Colon (tissue), 2 donors: ENCODE data around the gene BPGM.

Experiments used
- FAIRE-seq: peaks from 2 replicates; lab custom pipeline; 2012; peaks lifted over from hg19 to GRCh38; lab: Jason Lieb, UNC
- donor health status: control.
- donor health status: control.

BPGM gene

GRCh38 chr7:134697205-134697886, 50.7 kb downstream of the BPGM start:
- FAIRE-seq: no peak

GRCh38 chr7:134698481-134698880, 51.8 kb downstream of the BPGM start:
- no peak for FAIRE-seq

DNA sequence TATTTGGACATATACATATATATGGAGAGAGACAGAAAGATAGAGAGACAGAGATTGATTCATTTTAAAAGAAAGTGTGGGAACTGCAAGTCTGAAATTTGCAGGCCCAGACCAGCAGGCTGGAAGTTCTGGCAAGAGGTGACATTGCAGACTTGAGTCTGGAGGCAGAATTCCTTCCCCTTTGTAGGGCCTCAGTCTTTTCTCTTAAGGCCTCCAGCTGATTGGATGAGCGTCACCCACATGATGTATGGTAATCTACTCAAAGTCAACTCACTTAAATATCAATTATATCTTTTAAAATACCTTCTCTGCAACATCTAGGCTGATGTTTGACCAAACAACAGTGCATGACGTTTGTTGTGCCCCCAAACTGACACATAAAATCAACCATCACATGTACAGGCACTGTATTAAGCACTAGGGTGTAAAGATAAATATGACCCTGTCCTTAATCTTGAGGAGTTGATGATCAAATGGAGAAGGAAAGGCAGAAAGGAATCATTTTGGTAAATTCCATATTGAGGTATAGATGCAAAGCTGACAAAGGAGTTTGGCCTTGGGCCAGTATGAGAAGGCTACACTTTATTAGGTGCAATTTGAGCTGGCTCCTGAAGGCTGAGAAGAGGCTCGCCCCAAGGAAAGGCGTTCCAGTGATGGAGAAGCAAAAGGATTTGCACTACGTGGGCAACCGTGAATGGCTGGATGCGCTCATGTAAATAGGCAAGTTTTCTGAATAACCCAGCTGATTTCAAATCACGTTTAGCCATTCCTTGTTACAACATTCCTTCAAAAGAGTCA, 52.6 kb downstream of the BPGM start:
- no peak for FAIRE-seq

DNA sequence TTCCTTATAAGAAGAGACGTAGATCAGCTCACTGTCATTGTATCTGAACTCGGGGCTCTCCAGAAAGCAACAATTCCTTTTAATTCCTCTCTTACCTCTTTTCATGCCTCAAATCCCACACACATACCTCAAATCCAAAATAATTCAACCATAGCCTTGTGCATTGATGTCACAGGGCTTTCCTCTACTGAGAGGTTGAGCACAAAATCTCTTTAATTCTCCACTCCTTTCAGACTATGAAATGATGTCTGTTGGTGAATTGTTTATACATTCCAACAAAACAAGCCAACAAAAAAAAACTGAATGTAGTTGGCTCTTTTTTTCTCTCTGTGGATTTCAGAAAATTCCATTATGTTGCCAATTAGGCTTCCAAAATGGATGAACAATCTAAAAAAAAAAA, 53.2 kb downstream of the BPGM start:
- no peak for FAIRE-seq

GRCh38 chr7:134701272-134701671, 54.6 kb downstream of the BPGM start:
- FAIRE-seq: no peak

- FAIRE-seq: no peak
These were observed 56.0 kb downstream of the BPGM start for GRCh38 chr7:134702366-134703240.

DNA sequence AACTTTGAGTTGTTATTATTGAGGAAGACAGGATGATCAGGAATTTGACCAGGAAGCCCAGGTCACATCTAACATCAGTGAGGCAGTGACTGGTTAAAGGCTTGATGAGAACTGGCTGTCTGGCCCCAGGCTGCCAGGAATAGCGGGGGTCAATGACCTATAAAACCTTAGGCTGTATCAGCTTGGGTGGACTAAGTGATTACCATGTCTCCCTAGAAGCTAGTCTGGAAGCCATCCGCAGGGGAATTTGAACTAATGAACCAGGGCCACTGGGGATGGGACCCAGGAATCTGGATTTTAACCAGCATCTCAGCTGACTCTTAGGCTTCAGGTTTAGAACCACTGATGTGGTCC, 56.6 kb downstream of the BPGM start:
- FAIRE-seq: no peak

DNA sequence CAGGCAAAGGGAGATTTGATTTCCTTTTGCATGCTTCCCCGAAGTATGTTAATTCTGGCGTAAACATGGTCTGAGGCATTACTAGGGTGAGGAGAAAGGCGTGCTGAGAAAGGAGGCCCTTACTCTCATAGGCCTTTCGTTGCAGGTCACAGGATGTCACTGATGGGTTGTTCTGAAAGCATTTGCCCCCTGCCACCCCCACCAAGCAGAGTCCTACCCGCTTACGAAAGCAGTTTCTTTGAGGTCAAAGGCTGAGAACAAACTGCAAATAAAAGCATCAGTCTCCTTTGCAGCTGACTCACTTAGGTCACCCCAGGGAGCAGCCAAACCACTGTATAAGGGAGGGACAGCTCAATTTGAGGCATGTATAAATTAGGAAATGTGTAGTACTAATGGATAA, 57.1 kb downstream of the BPGM start:
- FAIRE-seq: no peak

DNA sequence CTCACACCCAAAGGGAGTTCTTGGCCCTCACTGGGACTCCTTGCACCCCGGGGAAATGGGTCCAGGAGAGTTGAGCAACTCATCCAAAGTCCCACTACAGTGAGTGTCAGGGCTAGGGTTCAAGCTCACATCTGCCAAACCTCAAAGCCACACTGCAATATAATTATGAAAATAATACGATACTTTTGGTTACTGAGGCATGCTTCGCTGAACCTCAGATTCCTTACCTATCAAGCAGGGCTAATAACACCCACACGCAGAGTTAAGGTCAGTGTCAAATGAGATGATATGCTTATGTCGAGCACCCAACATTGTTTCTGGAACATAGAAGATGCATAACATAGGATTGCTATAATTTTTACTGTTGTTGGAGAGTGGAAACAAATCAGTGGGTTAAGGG, 58.2 kb downstream of the BPGM start:
- no peak for FAIRE-seq

- no peak for FAIRE-seq
These were observed 59.1 kb downstream of the BPGM start for GRCh38 chr7:134705716-134706115.

DNA sequence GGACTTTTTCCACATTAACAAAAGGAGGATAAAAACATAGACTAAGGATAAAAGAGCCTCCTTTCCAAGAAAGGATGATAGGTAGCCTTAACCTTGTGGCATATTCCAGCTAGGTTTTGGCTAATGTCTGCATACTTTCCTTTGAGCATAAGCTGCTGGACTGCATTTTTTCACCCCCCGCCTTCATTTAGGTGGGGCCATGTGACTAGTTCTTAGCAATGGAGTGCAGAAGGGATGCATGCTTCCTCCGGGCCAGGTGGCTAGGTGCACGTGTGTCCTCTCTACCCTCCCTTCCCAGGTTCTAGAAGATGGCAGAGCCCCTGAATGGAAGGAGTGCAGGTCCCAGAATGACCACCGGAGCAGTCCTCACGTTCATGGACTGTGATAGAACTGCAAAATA, 59.8 kb downstream of the BPGM start:
- no peak for FAIRE-seq

DNA sequence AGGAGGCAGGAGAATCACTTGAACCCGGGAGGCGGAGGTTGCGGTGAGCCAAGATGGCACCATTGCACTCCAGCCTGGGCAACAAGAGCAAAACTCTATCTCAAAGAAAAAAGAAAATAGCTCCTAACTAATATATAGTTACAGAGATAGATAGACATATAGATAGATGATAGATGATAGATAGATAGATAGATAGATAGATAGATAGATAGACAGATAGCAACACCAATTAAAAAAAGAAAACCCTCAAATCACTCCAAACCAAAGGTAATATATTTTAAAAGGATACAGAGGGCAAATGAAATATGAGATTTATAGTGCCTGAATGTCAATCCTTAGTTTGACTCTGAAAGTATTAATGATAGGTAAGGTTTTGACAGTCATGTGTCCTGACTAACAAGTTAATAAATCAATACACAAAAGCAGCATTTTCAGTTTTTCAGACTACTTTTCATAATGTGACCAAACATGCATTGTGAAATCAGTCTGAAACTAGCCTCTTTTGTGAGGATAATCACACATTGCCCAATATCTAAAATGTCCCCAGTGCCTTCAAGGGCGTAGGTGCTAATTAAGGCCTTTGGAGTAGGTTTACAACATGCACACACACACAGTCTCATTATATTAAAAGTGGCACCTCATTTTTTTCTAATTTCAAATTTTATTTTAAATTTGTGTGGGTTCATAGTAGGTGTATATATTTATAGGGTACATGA, 61.2 kb downstream of the BPGM start:
- no peak for FAIRE-seq

GRCh38 chr7:134708692-134709091, 62.0 kb downstream of the BPGM start:
- no peak for FAIRE-seq

- no peak for FAIRE-seq
These were observed 62.5 kb downstream of the BPGM start for GRCh38 chr7:134709197-134709596.

DNA sequence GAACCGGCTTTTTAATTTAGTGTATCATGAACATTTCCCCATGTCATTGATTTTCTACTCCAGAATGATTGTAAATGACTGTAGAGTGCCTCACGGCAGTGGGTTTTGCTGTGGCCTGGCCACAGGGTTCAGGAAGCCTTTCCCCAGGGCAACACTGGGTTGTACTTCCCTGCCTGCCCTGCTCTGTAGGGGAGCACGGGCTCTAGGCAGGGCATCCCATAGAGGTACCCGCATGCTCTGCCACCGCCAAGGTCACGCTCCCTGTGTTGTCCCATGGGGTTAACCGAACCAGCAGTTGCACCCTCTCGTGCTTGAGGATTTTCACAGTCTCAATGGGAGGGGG, 63.8 kb downstream of the BPGM start:
- FAIRE-seq: no peak

DNA sequence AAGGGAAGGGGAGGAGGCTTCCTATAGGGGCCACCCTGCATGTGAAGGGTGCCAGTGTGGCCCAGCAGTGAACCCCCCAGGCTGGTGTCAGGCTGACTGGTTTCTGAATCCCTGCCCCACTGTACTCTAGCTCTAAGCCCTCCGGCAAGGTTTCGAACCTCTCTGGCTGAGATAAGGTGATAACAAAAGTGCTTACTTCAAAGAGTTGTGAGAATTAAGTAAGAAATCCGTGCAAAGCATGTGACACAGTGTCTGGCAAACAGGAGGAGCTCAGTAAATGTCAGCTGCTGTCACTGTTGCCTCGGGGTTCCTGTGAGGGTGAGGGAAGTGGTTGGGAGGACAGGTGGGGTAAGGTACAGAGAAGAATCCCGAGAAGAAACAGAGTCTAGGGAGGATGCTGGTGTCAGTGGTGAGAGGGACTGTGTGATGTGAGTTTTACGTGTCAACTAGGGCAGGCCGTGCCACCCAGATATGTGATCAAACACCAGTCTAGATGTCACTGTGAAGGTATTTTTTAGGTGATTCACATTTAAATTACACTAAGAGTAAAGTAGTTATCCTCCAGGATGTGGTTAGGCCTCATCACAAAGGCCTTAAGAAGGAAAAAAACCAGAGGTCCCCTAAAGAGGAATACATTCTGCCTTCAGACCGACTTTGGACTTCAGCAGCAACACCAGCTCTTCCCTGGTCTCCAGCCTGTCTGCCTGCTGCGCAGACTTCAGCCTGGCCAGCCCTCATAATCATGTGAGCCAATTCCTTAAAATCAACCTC, 64.4 kb downstream of the BPGM start:
- no peak for FAIRE-seq

DNA sequence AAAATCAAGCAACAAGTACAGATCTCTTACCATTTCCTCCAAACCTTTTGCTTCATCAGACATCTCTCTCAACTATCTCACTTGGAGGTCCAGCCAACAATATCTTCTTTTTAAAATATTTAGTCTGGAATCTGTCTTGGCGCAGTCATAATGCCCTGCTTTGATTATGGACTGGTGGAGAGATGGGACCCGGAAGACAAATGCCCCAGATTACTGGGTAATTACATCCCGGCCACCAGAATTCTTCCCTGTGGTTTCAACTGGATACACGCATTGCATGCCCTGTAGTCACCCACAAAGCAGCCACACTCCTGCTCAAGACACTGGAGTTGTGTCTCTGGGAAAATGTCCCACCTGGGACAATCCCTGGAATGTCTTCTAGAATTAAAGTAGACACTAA, 65.5 kb downstream of the BPGM start:
- FAIRE-seq: no peak

GRCh38 chr7:134714470-134715205, 68.0 kb downstream of the BPGM start:
- FAIRE-seq: no peak

DNA sequence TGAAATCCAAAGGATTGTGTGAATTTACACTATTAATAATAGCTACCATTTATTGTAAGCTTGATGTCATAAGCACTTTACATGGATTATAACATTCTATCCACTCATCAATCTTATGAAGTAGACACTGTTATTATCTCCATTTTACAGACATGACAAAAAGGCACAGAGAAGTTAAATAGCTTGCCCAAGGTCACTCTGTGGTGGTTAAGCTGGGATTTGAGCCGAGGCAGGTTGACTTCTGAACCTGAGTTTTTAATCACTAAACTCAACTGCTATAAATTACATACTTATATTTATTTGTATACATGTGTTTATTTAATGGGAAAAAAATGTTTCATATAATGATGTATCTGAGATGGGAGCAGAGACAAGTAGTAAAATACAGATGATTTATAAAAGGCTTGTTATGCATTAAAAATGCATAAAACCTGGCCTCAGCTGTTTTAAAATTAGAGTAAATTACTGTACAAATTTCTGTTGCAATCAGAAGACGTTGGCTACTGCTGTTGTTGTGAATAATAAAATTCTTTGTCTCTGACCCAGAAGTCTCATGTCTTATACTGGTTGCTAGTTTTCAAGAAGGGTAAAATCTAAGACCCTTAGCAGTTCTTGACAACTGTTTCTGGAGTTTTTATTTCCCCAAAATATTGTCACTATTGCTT, 71.7 kb downstream of the BPGM start:
- no peak for FAIRE-seq
